Kidney capillary endothelial cell (primary cell): ENCODE results near the gene SNRNP48.

Experiments used
- DNase-seq: peaks from one replicate; pipeline ENCODE4 v3.0.0-alpha.2; 2018; ENCODE audit warnings: low spot score

The SNRNP48 gene

GRCh38 chr6:7644417-7644816 is 54.4 kb downstream of the SNRNP48 start:
- peak; percentile 9 for DNase-seq

- DNase-seq = no peak
Observed at GRCh38 chr6:7646394-7646793, 56.4 kb downstream of the SNRNP48 start.

- DNase-seq = no peak
Observed at GRCh38 chr6:7647504-7647903, 57.5 kb downstream of the SNRNP48 start.

GRCh38 chr6:7649037-7649810 is 59.2 kb downstream of the SNRNP48 start:
- no peak for DNase-seq

- no peak for DNase-seq
Observed at GRCh38 chr6:7650878-7651277, 60.9 kb downstream of the SNRNP48 start.

GRCh38 chr6:7652957-7653356 is 63.0 kb downstream of the SNRNP48 start:
- no peak for DNase-seq

- no peak for DNase-seq
Observed at GRCh38 chr6:7656355-7656754, 66.4 kb downstream of the SNRNP48 start.

- DNase-seq = no peak
Observed at GRCh38 chr6:7658543-7658942, 68.5 kb downstream of the SNRNP48 start.

- no peak for DNase-seq
Observed at GRCh38 chr6:7661364-7661763, 71.4 kb downstream of the SNRNP48 start.
